Natural killer cell treated with Interleukin-12 subunit alpha and Interleukin-12 subunit beta and Interleukin-15 and Interleukin-18, amount 100 ng/mL, for 72 hours (primary cell): ENCODE measurements around the gene PRXL2B. TPM values are rescaled to one million over a fixed set of nuclear protein-coding genes. Genes with fewer than 3 reads are reported as not detected.
A peak's percentile ranks its signal among the peaks of the same experiment; 100 is the strongest.
"Not testable (repeated sequence)": the region's sequence is repeated elsewhere in the genome, so short reads cannot be mapped to it uniquely, and the experiment has no call there.

Experiments
- ATAC-seq, 2 donors: fragments of 150-1000 bp; cut with Tn5 transposase in 1 of 2; sonication (Bioruptor Pico), chemical (Tn5 transposase) in 1 of 2; 2 replicates each; pipeline ENCODE4 v1.10.0; 2021
- DNase-seq: peaks from one replicate; pipeline ENCODE4 v3.0.0; 2022; ENCODE audit warnings: low spot score
- H3K27ac Mint-ChIP-seq, 2 donors: 1 replicate in 1 of 2; 2 replicates in 1 of 2; pipeline ENCODE4 v1.8.0; 2022; ENCODE audit warnings: mixed read lengths in 2 of 2, mild to moderate bottlenecking in 1 of 2, moderate library complexity in 1 of 2
- H3K27me3 Mint-ChIP-seq, 2 donors: 1 replicate in 1 of 2; 2 replicates in 1 of 2; pipeline ENCODE4 v1.8.0; 2022; ENCODE audit warnings: mixed read lengths in 2 of 2
- H3K36me3 Mint-ChIP-seq: one replicate; pipeline ENCODE4 v1.8.0; 2022; ENCODE audit warnings: mixed read lengths
- H3K4me1 Mint-ChIP-seq, 2 donors: 1 replicate in 1 of 2; 2 replicates in 1 of 2; pipeline ENCODE4 v1.8.0; 2022; ENCODE audit warnings: low read depth in 2 of 2, mixed read lengths in 2 of 2, mild to moderate bottlenecking in 1 of 2
- H3K4me3 Mint-ChIP-seq: one replicate; pipeline ENCODE4 v1.8.0; 2022; ENCODE audit warnings: mixed read lengths
- H3K9me3 Mint-ChIP-seq: 2 replicates; pipeline ENCODE4 v1.8.0; 2022; ENCODE audit warnings: mixed read lengths
- total RNA-seq, 2 donors: library from RNA; stranded (reverse); gene quantifications; one replicate each; pipeline ENCODE4 v1.2.3, GENCODE V29; 2022

PRXL2B gene
- total RNA-seq, 2 donors from 2014 or later, result 9.1 to 18.5 TPM

- Mint-ChIP-seq H3K4me3 (no peak overlapping the region), H3K27ac (peak overlapping the region in 1 of 2 donors; percentile 61), H3K9me3 (no peaks in the 10 kb centered on the region), H3K27me3 (no peaks in the 10 kb centered on the region), H3K36me3 (no peaks in the 10 kb centered on the region), H3K4me1 (peaks cover 0 to 4% of the 10 kb centered on the region in 2 donors)
- ATAC-seq, result no peak
- no peak for DNase-seq
Measured at GRCh38 chr1:2564006-2564814, 22.4 kb upstream of the PRXL2B start.

GRCh38 chr1:2564815-2565374, 21.7 kb upstream of the PRXL2B start:
- Mint-ChIP-seq H3K27me3 (no peaks in the 10 kb centered on the region), H3K4me3 (no peak overlapping the region), H3K27ac (peak overlapping the region in 1 of 2 donors; percentile 61), H3K36me3 (no peaks in the 10 kb centered on the region), H3K9me3 (no peaks in the 10 kb centered on the region), H3K4me1 (peaks cover 0 to 4% of the 10 kb centered on the region in 2 donors)
- ATAC-seq (no peak), DNase-seq (no peak)

DNA sequence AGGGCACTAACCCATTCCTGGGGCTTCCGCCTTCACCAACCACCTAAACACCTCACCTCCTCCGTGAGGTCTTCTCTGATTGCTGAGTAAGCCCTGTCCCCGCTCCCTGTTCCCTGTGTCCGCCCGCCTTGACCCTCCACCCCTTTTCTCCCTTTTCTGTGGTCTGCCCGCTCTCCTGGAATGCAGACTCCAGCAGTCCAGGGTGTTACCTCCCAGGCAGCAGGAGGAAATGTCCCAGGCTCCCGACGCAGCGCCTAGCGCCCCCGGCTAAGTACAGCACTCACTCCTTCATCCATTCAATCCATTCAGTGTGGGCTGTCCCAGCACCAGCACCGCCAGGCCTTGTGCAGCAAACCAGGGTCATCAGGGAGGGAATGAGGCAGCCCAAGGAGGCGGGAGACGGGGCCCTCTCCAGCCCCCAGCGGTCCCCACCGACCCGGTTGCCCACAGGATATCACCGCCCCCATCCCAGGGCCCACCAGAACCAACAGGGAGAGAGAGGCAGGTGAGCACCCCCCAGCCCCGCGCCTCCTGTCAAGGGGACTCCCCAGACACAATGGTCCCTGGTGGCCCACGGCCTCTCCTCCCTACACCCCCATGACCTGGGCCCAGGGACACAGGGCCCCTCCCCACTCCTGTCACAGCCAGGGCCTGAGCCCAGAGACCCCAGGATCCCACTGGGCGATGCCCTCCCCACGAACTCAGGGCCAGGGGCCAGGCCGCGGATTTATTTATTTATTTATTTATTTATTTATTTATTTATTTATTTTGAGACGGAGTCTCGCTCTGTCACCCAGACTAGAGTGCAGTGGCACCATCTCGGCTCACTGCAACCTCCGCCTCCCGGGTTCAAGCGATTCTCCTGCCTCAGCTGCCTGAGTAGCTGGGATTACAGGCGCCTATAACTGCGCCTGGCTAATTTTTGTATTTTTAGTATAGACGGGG, 20.2 kb upstream of the PRXL2B start:
- H3K9me3 Mint-ChIP-seq, result no peaks in the 10 kb centered on the region
- H3K4me3 Mint-ChIP-seq, result no peak overlapping the region
- peaks cover 0 to 3% of the 10 kb centered on the region in 2 donors for H3K4me1 Mint-ChIP-seq
- DNase-seq (no peak), ATAC-seq (no peak)
- H3K27me3 Mint-ChIP-seq, result no peaks in the 10 kb centered on the region
- H3K27ac Mint-ChIP-seq, result peak overlapping the region in 1 of 2 donors; percentile 61
- H3K36me3 Mint-ChIP-seq, result no peaks in the 10 kb centered on the region

GRCh38 chr1:2567083-2567679, 19.4 kb upstream of the PRXL2B start:
- DNase-seq, result no peak
- H3K36me3 Mint-ChIP-seq, result no peaks in the 10 kb centered on the region
- no peak for ATAC-seq
- no peaks in the 10 kb centered on the region for H3K27me3 Mint-ChIP-seq
- H3K27ac Mint-ChIP-seq, result no peak overlapping the region
- no peak overlapping the region for H3K4me3 Mint-ChIP-seq
- H3K9me3 Mint-ChIP-seq, result no peaks in the 10 kb centered on the region
- H3K4me1 Mint-ChIP-seq, result peaks cover 0 to 2% of the 10 kb centered on the region in 2 donors

- not testable (repeated sequence) for H3K27ac Mint-ChIP-seq
Measured at GRCh38 chr1:2568187-2568816, 18.3 kb upstream of the PRXL2B start.

DNA sequence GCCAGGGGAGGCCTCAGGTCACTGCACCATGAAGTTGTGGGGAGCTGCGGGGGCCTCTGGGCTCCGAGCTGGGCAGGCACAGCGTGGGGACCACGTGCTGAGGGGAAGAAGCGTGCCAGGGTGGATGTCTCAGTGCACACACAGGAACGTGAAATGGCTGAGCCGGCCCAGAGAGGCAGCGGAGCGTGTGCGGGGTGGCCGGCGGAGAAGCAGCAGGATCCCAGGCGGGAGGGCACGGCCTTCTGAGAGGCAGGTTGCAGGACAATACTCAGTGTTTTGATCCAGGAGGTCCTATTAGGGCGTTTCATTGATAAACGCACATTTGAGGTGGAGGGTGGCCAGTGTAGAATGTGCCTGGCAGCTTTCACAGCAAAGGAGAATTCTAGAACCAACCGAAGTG, 17.5 kb upstream of the PRXL2B start:
- no peak overlapping the region for H3K27ac Mint-ChIP-seq
- peaks cover 9% of the 10 kb centered on the region for H3K36me3 Mint-ChIP-seq
- DNase-seq, result no peak
- peaks cover 9% of the 10 kb centered on the region for H3K9me3 Mint-ChIP-seq
- no peaks in the 10 kb centered on the region for H3K27me3 Mint-ChIP-seq
- peaks cover 8 to 9% of the 10 kb centered on the region in 2 donors for H3K4me1 Mint-ChIP-seq
- ATAC-seq, result no peak
- no peak overlapping the region for H3K4me3 Mint-ChIP-seq

More at GRCh38 chr1:2568187-2568816, 18.3 kb upstream of the PRXL2B start:
- not testable (repeated sequence) for H3K4me1 Mint-ChIP-seq, H3K36me3 Mint-ChIP-seq, DNase-seq, H3K4me3 Mint-ChIP-seq, H3K27me3 Mint-ChIP-seq, H3K9me3 Mint-ChIP-seq
- ATAC-seq, result peak in 1 of 2 donors; percentile 29

GRCh38 chr1:2569703-2570102, 16.9 kb upstream of the PRXL2B start:
- not testable (repeated sequence) for H3K9me3 Mint-ChIP-seq, H3K4me3 Mint-ChIP-seq, DNase-seq, ATAC-seq, H3K27me3 Mint-ChIP-seq, H3K36me3 Mint-ChIP-seq, H3K27ac Mint-ChIP-seq
- H3K4me1 Mint-ChIP-seq, result peaks cover 8 to 12% of the 10 kb centered on the region in 2 donors

- Mint-ChIP-seq H3K27ac (no peak overlapping the region), H3K27me3 (no peaks in the 10 kb centered on the region), H3K9me3 (peaks cover 9% of the 10 kb centered on the region), H3K4me3 (no peak overlapping the region), H3K4me1 (peaks cover 8 to 12% of the 10 kb centered on the region in 2 donors), H3K36me3 (peaks cover 9% of the 10 kb centered on the region)
- ATAC-seq, result no peak
- DNase-seq, result no peak
Measured at GRCh38 chr1:2570332-2570731, 16.2 kb upstream of the PRXL2B start.

GRCh38 chr1:2571348-2571747, 15.2 kb upstream of the PRXL2B start:
- DNase-seq (no peak), ATAC-seq (no peak)
- H3K36me3 Mint-ChIP-seq, result peaks cover 9% of the 10 kb centered on the region
- peaks cover 9% of the 10 kb centered on the region for H3K9me3 Mint-ChIP-seq
- H3K27me3 Mint-ChIP-seq, result no peaks in the 10 kb centered on the region
- no peak overlapping the region for H3K27ac Mint-ChIP-seq
- peaks cover 8 to 15% of the 10 kb centered on the region in 2 donors for H3K4me1 Mint-ChIP-seq
- no peak overlapping the region for H3K4me3 Mint-ChIP-seq

- Mint-ChIP-seq H3K27me3 (no peaks in the 10 kb centered on the region), H3K27ac (peak overlapping the region in 1 of 2 donors; percentile 18), H3K9me3 (peaks cover 9% of the 10 kb centered on the region), H3K4me1 (peaks cover 8 to 18% of the 10 kb centered on the region in 2 donors), H3K36me3 (peaks cover 9% of the 10 kb centered on the region), H3K4me3 (no peak overlapping the region)
- no peak for ATAC-seq
- DNase-seq, result no peak
Measured at GRCh38 chr1:2573250-2573920, 13.2 kb upstream of the PRXL2B start.

GRCh38 chr1:2574350-2574749, 12.2 kb upstream of the PRXL2B start:
- no peak for ATAC-seq
- Mint-ChIP-seq H3K27me3 (no peaks in the 10 kb centered on the region), H3K9me3 (peaks cover 9% of the 10 kb centered on the region), H3K4me1 (peaks cover 16 to 25% of the 10 kb centered on the region in 2 donors), H3K27ac (no peak overlapping the region), H3K36me3 (peaks cover 9% of the 10 kb centered on the region), H3K4me3 (no peak overlapping the region)
- DNase-seq, result no peak

- no peak overlapping the region for H3K4me3 Mint-ChIP-seq
- no peaks in the 10 kb centered on the region for H3K27me3 Mint-ChIP-seq
- peak overlapping the region; percentile 28 to 59 for H3K27ac Mint-ChIP-seq
- DNase-seq, result peak; percentile 56
- no peak for ATAC-seq
- H3K4me1 Mint-ChIP-seq, result peaks cover 16 to 26% of the 10 kb centered on the region in 2 donors
- peaks cover 9% of the 10 kb centered on the region for H3K9me3 Mint-ChIP-seq
- peaks cover 9% of the 10 kb centered on the region for H3K36me3 Mint-ChIP-seq
Measured at GRCh38 chr1:2575801-2576663, 10.5 kb upstream of the PRXL2B start.
